OCI-LY3 (cell line): Measurements from ENCODE around the gene NFIB.

Experiments
- EZH2phosphoT487 ChIP-seq: fragments of 200-600 bp; shearing (Covaris generic); IDR thresholded peaks from 2 replicates; pipeline ENCODE4 v1.6.1; 2018; ENCODE audit warnings: antibody characterized with exemption, mixed run types, low read depth
- TF ChIP-seq, protein P1 (sequence below): fragments of 200-600, 300-600 bp; sonication (generic); IDR thresholded peaks from 2 replicates; pipeline ENCODE4 v1.5.1; 2014; ENCODE audit warnings: antibody characterized with exemption, low read length, low read depth

DNA sequence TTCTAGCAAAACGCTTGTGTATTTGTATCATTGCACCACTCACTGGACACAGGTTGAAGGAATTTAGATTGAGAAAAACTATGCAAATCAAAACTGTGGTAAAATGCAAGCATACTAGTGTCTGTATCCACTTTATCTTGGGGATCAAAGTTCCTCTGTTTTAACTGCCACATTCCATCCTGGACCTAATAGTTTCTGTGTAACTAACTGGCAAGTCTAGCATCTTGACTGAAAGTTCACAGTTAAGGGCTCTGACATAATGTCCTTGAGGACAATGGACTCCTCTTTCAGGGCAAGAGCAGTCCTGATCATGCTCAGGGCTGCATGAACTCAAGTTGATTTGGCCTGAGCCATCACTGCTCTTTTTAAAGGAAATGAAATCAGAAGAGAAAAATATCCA lies 30.7 kb downstream of the NFIB start:
- TF ChIP-seq, protein P1, sequence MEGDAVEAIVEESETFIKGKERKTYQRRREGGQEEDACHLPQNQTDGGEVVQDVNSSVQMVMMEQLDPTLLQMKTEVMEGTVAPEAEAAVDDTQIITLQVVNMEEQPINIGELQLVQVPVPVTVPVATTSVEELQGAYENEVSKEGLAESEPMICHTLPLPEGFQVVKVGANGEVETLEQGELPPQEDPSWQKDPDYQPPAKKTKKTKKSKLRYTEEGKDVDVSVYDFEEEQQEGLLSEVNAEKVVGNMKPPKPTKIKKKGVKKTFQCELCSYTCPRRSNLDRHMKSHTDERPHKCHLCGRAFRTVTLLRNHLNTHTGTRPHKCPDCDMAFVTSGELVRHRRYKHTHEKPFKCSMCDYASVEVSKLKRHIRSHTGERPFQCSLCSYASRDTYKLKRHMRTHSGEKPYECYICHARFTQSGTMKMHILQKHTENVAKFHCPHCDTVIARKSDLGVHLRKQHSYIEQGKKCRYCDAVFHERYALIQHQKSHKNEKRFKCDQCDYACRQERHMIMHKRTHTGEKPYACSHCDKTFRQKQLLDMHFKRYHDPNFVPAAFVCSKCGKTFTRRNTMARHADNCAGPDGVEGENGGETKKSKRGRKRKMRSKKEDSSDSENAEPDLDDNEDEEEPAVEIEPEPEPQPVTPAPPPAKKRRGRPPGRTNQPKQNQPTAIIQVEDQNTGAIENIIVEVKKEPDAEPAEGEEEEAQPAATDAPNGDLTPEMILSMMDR = no peak
- TF ChIP-seq EZH2phosphoT487 = no peak
